ENCODE results near the gene SEMA3D. TPM values are rescaled to one million over a fixed set of nuclear protein-coding genes. Genes with fewer than 3 reads are reported as not detected.

Gene SEMA3D
- 4.7 and 5.5 TPM in 2 replicates for total RNA-seq (2014; rRNA removed; shearing (Covaris generic))

DNA sequence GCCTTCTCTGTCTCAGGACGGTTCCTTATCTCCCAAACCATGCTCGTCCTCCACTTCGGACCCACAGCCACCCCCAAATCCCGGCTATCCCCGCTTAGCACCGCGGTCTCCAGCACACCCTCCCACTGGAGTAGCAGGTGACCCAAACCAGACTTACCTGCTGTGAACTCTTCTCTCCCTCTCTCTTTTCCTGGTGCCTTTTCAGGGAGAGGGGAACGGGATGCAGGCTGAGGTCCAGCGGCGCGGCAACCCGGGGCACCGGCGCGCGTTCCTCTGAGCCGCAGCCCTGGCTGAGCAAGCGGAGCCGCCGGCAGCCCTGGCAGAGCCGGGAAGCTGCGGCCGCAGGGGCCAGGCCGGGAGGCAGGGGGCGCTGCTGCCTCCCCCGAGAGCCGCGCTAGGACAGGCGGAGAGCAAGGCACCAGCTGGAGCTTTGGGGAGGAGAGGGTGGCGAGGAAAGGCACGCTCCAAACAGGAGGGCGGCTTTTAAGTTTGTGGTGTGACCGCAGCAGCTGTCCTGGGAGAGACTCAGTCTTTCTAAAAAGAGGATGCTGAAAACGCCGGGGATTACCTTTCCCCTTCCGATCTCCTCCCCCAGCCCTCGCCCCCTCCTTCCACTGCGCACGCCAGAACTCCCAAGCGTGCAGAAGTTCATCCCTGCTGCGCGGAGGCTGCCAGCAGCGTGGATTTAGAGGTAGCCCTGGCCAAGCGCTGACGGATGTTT is at the start of gene SEMA3D:
Gene SEMA3D, minus strand, starts transcription at position 536 of the 721 bp plus-strand sequence. CDS start 65,165 bp downstream, outside the sequence.
- Histone ChIP-seq H3K9me3 (replicated peaks) (no peaks in the 10 kb centered on the region), H3K27ac (peak within 1 kb of the TSS; percentile 55), H3K27me3 (no peaks in the 10 kb centered on the region), H3K4me1 (peaks cover 12% of the 10 kb centered on the region), H3K36me3 (no peaks in the 10 kb centered on the region), H3K4me3 (peak within 1 kb of the TSS; percentile 66)
- DNase-seq = peak; percentile 96 to 98

DNA sequence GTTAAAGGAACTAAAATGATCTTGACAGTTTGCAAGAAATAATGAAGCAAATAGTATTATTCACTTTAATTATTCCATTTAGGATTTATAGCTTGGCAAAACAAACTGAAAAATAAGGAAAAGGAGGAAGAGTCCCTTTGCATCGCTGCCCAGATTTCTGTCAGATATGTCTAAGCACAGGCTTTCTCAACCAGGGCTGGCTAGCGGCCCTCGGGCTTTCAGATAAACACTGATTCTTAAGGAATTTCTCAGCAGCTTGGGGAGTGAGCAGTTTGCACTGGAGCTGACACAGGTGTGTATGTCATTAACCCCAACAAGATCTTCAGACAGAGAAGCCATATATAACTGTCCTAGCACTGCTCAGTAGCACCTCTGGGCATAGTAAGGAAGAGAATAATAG is 47.9 kb upstream of the SEMA3D start:
- Histone ChIP-seq H3K4me1 (no peaks in the 10 kb centered on the region), H3K27ac (no peak overlapping the region), H3K36me3 (no peaks in the 10 kb centered on the region), H3K9me3 (replicated peaks) (no peaks in the 10 kb centered on the region), H3K27me3 (no peaks in the 10 kb centered on the region), H3K4me3 (no peak overlapping the region)
- no peak for DNase-seq

DNA sequence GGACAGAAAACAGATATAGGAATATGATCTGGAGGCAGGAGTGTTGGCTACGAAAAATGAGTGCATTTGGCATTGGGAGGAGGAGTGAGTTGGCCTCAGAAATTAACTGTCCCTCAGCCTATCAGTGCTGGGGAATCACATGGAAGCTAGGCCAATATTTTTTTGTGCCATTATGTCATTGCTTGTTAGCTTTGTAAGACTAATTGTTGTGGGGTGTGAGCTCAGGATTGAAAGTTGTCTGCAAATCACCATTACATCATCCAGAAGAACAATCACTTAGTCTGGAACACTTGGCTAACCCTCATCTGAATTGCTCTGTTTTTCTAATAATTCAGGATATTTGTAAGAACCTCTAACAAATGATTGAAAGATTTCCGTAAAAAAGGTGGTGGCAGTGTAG is 45.2 kb upstream of the SEMA3D start:
- Histone ChIP-seq H3K27ac (no peak overlapping the region), H3K36me3 (no peaks in the 10 kb centered on the region), H3K4me1 (no peaks in the 10 kb centered on the region), H3K27me3 (no peaks in the 10 kb centered on the region), H3K9me3 (replicated peaks) (no peaks in the 10 kb centered on the region), H3K4me3 (no peak overlapping the region)
- no peak for DNase-seq

DNA sequence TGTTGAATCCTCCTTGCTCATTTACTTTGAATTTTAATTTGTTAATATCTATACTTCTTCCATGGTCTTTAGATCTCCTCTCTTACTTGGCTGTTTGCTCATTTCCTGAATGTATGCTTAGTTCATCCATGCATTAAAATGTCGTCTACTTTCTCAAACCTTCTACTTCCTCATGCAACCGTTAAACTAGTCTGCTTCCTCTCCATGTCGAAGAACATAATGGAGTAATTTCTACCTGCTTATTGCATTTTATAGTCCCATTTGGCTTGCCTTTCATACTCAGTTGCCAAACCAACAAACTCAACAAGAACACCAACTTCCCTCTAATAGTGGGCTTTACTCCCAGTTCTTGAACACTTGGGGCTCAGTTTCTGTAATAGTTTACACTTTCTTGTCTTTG is 43.8 kb upstream of the SEMA3D start:
- peaks cover 5% of the 10 kb centered on the region for H3K4me1 ChIP-seq
- no peak overlapping the region for H3K4me3 ChIP-seq
- H3K27ac ChIP-seq = no peak overlapping the region

DNA sequence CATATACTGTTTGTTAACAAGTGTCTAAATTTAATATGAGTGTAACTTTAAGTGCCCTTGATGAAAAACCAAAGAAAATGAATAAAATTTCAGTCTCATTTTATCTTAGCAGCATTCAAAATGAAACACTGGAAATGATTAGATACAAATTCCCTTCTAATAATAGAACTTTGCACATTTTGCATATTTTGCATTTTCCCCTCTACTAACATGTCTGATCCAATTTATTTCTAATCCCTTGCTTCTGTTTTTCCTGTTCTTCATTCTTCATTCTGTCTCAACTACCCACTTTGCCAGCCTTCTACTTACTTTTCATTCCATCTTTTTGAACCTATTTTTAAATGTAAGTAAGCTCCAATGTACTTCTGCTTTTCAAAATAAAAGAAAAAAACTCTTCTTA is 42.7 kb upstream of the SEMA3D start:
- no peak overlapping the region for H3K4me3 ChIP-seq
- H3K36me3 ChIP-seq = no peaks in the 10 kb centered on the region
- H3K9me3 ChIP-seq (replicated peaks) = no peaks in the 10 kb centered on the region
- no peak for DNase-seq
- peaks cover 5% of the 10 kb centered on the region for H3K4me1 ChIP-seq
- H3K27ac ChIP-seq = no peak overlapping the region
- H3K27me3 ChIP-seq = no peaks in the 10 kb centered on the region

More for the DNA sequence above, 43.8 kb upstream of the SEMA3D start:
- DNase-seq = no peak
- no peaks in the 10 kb centered on the region for H3K36me3 ChIP-seq
- no peaks in the 10 kb centered on the region for H3K27me3 ChIP-seq
- H3K9me3 ChIP-seq (replicated peaks) = no peaks in the 10 kb centered on the region

- DNase-seq = no peak
- H3K27ac ChIP-seq = no peak overlapping the region
- no peaks in the 10 kb centered on the region for H3K27me3 ChIP-seq
- no peaks in the 10 kb centered on the region for H3K36me3 ChIP-seq
- H3K9me3 ChIP-seq (replicated peaks) = no peaks in the 10 kb centered on the region
- H3K4me1 ChIP-seq = peaks cover 5% of the 10 kb centered on the region
- no peak overlapping the region for H3K4me3 ChIP-seq
Measured at GRCh38 chr7:85226361-85227085, 39.7 kb upstream of the SEMA3D start.

DNA sequence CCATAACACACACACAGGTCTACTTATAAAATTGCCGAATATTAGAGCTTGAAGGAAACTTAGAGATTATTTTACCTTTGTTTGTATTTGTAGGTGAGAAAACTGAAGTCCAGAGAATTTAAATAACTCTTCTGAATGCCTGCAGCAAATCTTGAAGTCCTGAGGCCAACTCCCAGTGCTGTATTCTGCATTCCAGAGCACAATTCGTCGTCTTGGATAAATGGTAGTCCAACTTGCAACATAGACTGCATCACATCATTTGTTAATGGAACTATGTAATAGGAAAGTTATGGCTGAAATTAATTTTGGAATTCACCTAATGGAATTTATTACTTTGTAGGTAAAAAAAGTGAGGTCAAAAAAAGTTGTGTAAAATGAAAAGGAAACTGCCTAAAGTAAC is 37.3 kb upstream of the SEMA3D start:
- Histone ChIP-seq H3K27me3 (no peaks in the 10 kb centered on the region), H3K4me3 (no peak overlapping the region), H3K9me3 (replicated peaks) (no peaks in the 10 kb centered on the region), H3K27ac (no peak overlapping the region), H3K36me3 (no peaks in the 10 kb centered on the region), H3K4me1 (peaks cover 5% of the 10 kb centered on the region)
- no peak for DNase-seq

DNA sequence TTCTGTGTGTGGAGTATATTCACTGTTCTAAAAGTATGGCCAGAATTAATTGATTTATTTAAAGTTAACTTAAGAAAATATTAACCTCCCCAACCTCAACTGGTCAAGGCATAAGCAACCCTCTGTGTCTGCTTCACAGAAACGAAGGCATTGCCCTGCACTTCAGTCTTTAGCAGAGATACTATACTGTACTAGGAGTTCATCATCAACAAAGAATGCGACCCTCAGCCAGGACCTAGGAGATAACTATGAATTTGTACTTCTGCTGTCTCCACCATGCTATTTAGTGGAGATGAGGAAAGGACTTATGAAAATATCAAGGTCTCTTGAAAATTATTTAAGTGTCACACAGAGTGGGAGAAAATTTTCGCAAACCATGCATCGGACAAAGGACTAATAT is 35.7 kb upstream of the SEMA3D start:
- Histone ChIP-seq H3K36me3 (no peaks in the 10 kb centered on the region), H3K4me1 (peaks cover 5% of the 10 kb centered on the region), H3K27ac (no peak overlapping the region), H3K4me3 (no peak overlapping the region), H3K9me3 (replicated peaks) (no peaks in the 10 kb centered on the region), H3K27me3 (no peaks in the 10 kb centered on the region)
- DNase-seq = no peak

- H3K36me3 ChIP-seq = no peaks in the 10 kb centered on the region
- H3K9me3 ChIP-seq (replicated peaks) = no peaks in the 10 kb centered on the region
- H3K27me3 ChIP-seq = no peaks in the 10 kb centered on the region
- DNase-seq = no peak
- no peak overlapping the region for H3K27ac ChIP-seq
- peaks cover 5% of the 10 kb centered on the region for H3K4me1 ChIP-seq
- H3K4me3 ChIP-seq = no peak overlapping the region
Measured at GRCh38 chr7:85221796-85222195, 34.9 kb upstream of the SEMA3D start.

DNA sequence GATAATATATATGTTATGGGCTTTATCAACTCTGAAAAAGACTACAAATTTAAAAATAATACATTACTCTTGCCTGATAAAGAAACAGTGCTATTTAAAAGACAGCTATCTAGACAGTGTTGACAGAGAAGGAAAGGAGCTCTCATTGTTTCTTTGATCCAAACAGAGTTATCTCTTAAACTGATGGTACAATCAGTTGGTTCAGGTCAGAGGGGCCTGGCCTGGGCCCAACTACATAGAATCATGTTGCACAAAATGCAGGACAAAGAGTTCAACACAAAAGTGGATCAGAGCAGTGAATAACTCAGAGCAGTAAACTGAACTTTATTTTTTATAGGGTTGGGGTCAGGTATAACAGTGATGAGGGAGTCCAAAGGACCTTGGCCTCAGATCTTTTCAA is 33.8 kb upstream of the SEMA3D start:
- Histone ChIP-seq H3K9me3 (replicated peaks) (no peaks in the 10 kb centered on the region), H3K36me3 (no peaks in the 10 kb centered on the region), H3K27ac (no peak overlapping the region), H3K4me1 (no peaks in the 10 kb centered on the region), H3K4me3 (no peak overlapping the region), H3K27me3 (no peaks in the 10 kb centered on the region)
- no peak for DNase-seq

DNA sequence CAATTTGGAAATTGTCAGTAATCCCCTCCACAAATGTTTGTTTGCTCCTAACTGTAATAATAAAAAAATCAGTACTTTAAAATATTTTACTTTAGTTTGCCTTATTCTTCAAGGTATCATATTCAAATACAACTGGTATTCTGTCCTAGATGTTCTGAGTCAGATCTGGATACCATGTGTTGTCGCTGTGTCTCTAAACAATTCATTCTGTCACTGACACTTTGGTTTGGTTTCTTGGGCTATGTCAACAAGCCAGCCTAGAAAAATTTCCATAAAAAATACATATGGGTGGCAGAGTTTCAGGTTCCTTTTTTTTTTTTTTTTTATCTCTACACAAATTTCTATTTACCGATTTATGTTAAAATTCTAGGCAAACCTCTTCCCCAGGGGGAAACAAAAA is 33.2 kb upstream of the SEMA3D start:
- no peak overlapping the region for H3K27ac ChIP-seq
- no peaks in the 10 kb centered on the region for H3K4me1 ChIP-seq
- H3K4me3 ChIP-seq = no peak overlapping the region
- no peaks in the 10 kb centered on the region for H3K27me3 ChIP-seq
- no peaks in the 10 kb centered on the region for H3K36me3 ChIP-seq
- no peaks in the 10 kb centered on the region for H3K9me3 ChIP-seq (replicated peaks)
- no peak for DNase-seq

DNA sequence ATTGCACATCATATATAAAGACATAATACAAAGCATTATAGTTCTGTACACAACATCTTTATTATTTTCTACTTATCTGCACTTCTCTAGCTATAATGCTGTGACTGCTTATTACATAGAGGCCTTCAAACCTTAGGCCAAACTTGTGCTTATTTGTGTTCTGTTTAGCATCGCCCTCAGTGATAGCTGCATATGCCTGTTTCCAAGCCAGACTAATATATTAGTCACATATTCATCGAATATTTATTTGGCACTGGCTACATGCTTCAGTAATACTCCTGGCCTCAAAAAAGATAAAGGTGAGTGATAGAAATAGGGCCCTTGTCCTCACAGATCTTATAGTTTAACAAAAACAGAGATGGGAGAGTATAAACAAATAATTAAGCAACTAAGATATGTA is 30.2 kb upstream of the SEMA3D start:
- Histone ChIP-seq H3K36me3 (no peaks in the 10 kb centered on the region), H3K4me1 (no peaks in the 10 kb centered on the region), H3K27me3 (no peaks in the 10 kb centered on the region), H3K9me3 (replicated peaks) (no peaks in the 10 kb centered on the region), H3K27ac (no peak overlapping the region), H3K4me3 (no peak overlapping the region)
- DNase-seq = no peak

- H3K27me3 ChIP-seq = no peaks in the 10 kb centered on the region
- H3K4me3 ChIP-seq = no peak overlapping the region
Measured at GRCh38 chr7:85215098-85215497, 28.2 kb upstream of the SEMA3D start.

DNA sequence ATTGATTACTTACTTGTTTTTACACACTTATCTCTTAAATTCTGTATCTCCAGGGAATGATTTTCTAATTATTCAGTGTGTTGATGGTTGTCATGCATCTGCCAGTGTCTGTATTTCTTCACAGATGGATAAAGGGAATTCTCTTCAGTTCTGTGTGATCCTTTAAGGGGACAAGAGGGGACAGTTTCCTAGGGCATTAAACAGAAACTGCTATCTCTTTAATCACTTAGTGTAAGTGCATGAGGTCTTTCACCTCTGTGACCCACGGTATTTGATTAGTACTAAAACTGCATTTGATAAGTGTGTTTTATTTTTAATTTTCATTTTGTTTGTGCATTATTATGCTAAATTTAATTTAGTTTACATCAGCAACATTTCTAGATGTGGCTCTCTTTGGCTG is 26.6 kb upstream of the SEMA3D start:
- no peak overlapping the region for H3K4me3 ChIP-seq
- no peak overlapping the region for H3K27ac ChIP-seq
- no peak for DNase-seq
- no peaks in the 10 kb centered on the region for H3K9me3 ChIP-seq (replicated peaks)
- no peaks in the 10 kb centered on the region for H3K36me3 ChIP-seq
- H3K4me1 ChIP-seq = no peaks in the 10 kb centered on the region
- no peaks in the 10 kb centered on the region for H3K27me3 ChIP-seq

More at GRCh38 chr7:85215098-85215497, 28.2 kb upstream of the SEMA3D start:
- DNase-seq = no peak
- Histone ChIP-seq H3K36me3 (no peaks in the 10 kb centered on the region), H3K4me1 (no peaks in the 10 kb centered on the region), H3K27ac (no peak overlapping the region), H3K9me3 (replicated peaks) (no peaks in the 10 kb centered on the region)

DNA sequence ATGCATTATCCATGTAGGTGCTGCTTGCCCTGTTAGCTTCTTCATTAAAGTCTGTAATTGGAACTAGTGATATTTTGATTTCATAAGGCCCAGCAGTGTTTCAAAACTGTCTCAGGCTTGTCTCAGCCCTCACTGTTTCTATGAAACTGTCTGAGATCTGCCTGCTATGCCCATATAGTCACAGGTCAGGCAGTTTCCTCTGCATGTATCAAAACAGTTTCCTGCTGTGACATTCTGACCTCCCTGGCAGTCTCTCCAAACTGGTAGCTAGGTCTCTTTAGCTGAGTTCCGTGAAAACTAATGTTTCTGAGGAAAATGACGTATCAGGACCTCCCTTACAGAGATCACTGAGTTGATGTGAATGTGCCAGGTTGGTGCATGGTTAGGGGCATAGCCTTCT is 18.9 kb upstream of the SEMA3D start:
- Histone ChIP-seq H3K27ac (no peak overlapping the region), H3K9me3 (replicated peaks) (no peaks in the 10 kb centered on the region; the same call in 1 of the 2 replicates), H3K4me1 (no peaks in the 10 kb centered on the region), H3K36me3 (no peaks in the 10 kb centered on the region), H3K27me3 (no peaks in the 10 kb centered on the region), H3K4me3 (no peak overlapping the region)
- DNase-seq = no peak

All from SJCRH30 (cell line).